H1 (cell line): ENCODE data around the gene TRIM62. TPM values are rescaled to one million over a fixed set of nuclear protein-coding genes. Genes with fewer than 3 reads are reported as not detected.
A peak's percentile ranks its signal among the peaks of the same experiment; 100 is the strongest.

Source experiments
- CTCF ChIA-PET: fragments of 300-600 bp; sonication (Branson Sonifier 250); formaldehyde crosslinking; loops from one replicate; lab custom pipeline; 2021; ENCODE audit not compliant: partially characterized antibody; lab: Charles Lee
- POLR2A ChIA-PET: fragments of 300-600 bp; sonication (Branson Sonifier 250); formaldehyde crosslinking; loops from one replicate; lab custom pipeline; 2021; ENCODE audit warnings: inconsistent platforms; ENCODE audit not compliant: partially characterized antibody; lab: Charles Lee
- DNase-seq, 2 experiments: peaks; one replicate each; pipeline versions ENCODE4 v3.0.0 to v3.0.0-alpha.2; 2010 to 2022; ENCODE audit warnings: low spot score in 2 of 2, low read depth in 1 of 2, mixed read lengths in 1 of 2
- FAIRE-seq: peaks from 2 replicates; lab custom pipeline; 2011; peaks lifted over from hg19 to GRCh38; lab: Jason Lieb, UNC
- H2AFZ ChIP-seq: 2 replicates; pipeline ENCODE4 v1.8.1; 2012; ENCODE audit warnings: low read length, inconsistent platforms
- H2AK5ac ChIP-seq: 2 replicates; pipeline ENCODE4 v1.6.1; 2013; ENCODE audit warnings: low read depth, low read length
- H2BK120ac ChIP-seq: replicated peaks from 2 replicates; pipeline ENCODE3; 2013; ENCODE audit warnings: low read depth, low read length, inconsistent platforms
- H2BK12ac ChIP-seq: 2 replicates; pipeline ENCODE4 v1.6.1; 2013; ENCODE audit warnings: low read depth, low read length
- H2BK15ac ChIP-seq: 2 replicates; pipeline ENCODE4 v1.6.1; 2013; ENCODE audit warnings: low read length
- H2BK20ac ChIP-seq: 2 replicates; pipeline ENCODE4 v1.6.1; 2013; ENCODE audit warnings: low read length
- H2BK5ac ChIP-seq: 2 replicates; pipeline ENCODE4 v1.6.1; 2013; ENCODE audit warnings: low read depth, low read length
- H3K14ac ChIP-seq: 2 replicates; pipeline ENCODE4 v1.6.1; 2013; ENCODE audit warnings: inconsistent platforms; ENCODE audit not compliant: insufficient read length
- H3K18ac ChIP-seq: 2 replicates; pipeline ENCODE4 v1.6.1; 2013; ENCODE audit warnings: low read length; ENCODE audit errors: extremely low read depth
- H3K23ac ChIP-seq: 2 replicates; pipeline ENCODE4 v1.6.1; 2013; ENCODE audit warnings: inconsistent platforms; ENCODE audit not compliant: insufficient read length
- H3K23me2 ChIP-seq: 2 replicates; pipeline ENCODE4 v1.6.1; 2013; ENCODE audit warnings: low read depth, low read length
- H3K27ac ChIP-seq: 2 replicates; pipeline ENCODE4 v1.6.1; 2011; ENCODE audit warnings: low read depth, low read length, inconsistent platforms
- H3K27me3 ChIP-seq, 4 experiments: replicated peaks in 1 of 4; 1 replicate in 1 of 4; 2 replicates in 3 of 4; pipeline versions ENCODE4 v1.6.1 to v1.8.1; 2011 to 2013; ENCODE audit warnings: low read length in 3 of 4, mild to moderate bottlenecking in 3 of 4, inconsistent platforms in 2 of 4, mixed read lengths in 2 of 4, moderate library complexity in 1 of 4; ENCODE audit not compliant: control insufficient read depth in 3 of 4, insufficient read depth in 3 of 4; ENCODE audit errors: extremely low read depth in 1 of 4
- H3K36me3 ChIP-seq, 4 experiments: 2 replicates each; pipeline versions ENCODE4 v1.6.1 to v1.8.1; 2011 to 2013; ENCODE audit warnings: mild to moderate bottlenecking in 4 of 4, low read length in 3 of 4, moderate library complexity in 2 of 4, control low read depth in 1 of 4, inconsistent platforms in 1 of 4; ENCODE audit not compliant: insufficient read depth in 4 of 4, control insufficient read depth in 2 of 4
- H3K4ac ChIP-seq: replicated peaks from 2 replicates; pipeline ENCODE3; 2013; ENCODE audit warnings: low read length, low read depth, mixed read lengths, inconsistent platforms; ENCODE audit not compliant: insufficient read length
- H3K4me1 ChIP-seq, 4 experiments: replicated peaks in 1 of 4; 1 replicate in 1 of 4; 2 replicates in 3 of 4; pipeline versions ENCODE4 v1.6.1 to v1.8.1; 2011 to 2013; ENCODE audit warnings: low read length in 3 of 4, inconsistent platforms in 2 of 4, mixed read lengths in 1 of 4; ENCODE audit not compliant: insufficient read depth in 4 of 4, control insufficient read depth in 3 of 4
- H3K4me2 ChIP-seq, 2 experiments: 2 replicates each; pipeline versions ENCODE4 v1.6.1 to v1.8.1; 2011 to 2013; ENCODE audit warnings: low read depth in 2 of 2, low read length in 2 of 2, control low read depth in 1 of 2, inconsistent platforms in 1 of 2, mild to moderate bottlenecking in 1 of 2; ENCODE audit not compliant: insufficient read depth in 1 of 2
- H3K4me3 ChIP-seq, 4 experiments: fragments of 200-600, 300-600 bp in 1 of 4; sonication (generic), shearing (Covaris generic), sonication (Bioruptor Twin) in 1 of 4; 2 replicates each; pipeline versions ENCODE4 v1.5.1 to v1.8.1; 2011 to 2016; ENCODE audit warnings: low read length in 4 of 4, low read depth in 3 of 4, control low read depth in 2 of 4, inconsistent platforms in 2 of 4, mild to moderate bottlenecking in 2 of 4, mixed read lengths in 1 of 4, moderate library complexity in 1 of 4; ENCODE audit not compliant: insufficient read depth in 2 of 4; ENCODE audit errors: extremely low read depth in 1 of 4
- H3K56ac ChIP-seq: replicated peaks from 2 replicates; pipeline ENCODE3; 2013; ENCODE audit warnings: low read depth, mild to moderate bottlenecking, mixed read lengths, low read length, inconsistent platforms; ENCODE audit not compliant: insufficient read length
- H3K79me1 ChIP-seq: 2 replicates; pipeline ENCODE4 v1.6.1; 2013; ENCODE audit warnings: low read depth, low read length, control low read depth
- H3K79me2 ChIP-seq, 2 experiments: 2 replicates each; pipeline versions ENCODE4 v1.6.1 to v1.8.1; 2012 to 2013; ENCODE audit warnings: low read length in 2 of 2, mild to moderate bottlenecking in 2 of 2, inconsistent platforms in 1 of 2; ENCODE audit not compliant: insufficient read depth in 2 of 2, control insufficient read depth in 1 of 2
- H3K9ac ChIP-seq, 4 experiments: replicated peaks in 1 of 4; 1 replicate in 1 of 4; 2 replicates in 3 of 4; pipeline versions ENCODE4 v1.6.1 to v1.8.1; 2011 to 2013; ENCODE audit warnings: low read depth in 3 of 4, low read length in 3 of 4, control low read depth in 2 of 4, mild to moderate bottlenecking in 2 of 4, moderate library complexity in 2 of 4, inconsistent platforms in 1 of 4; ENCODE audit errors: extremely low read depth in 1 of 4
- H3K9me3 ChIP-seq, 2 experiments: 2 replicates each; pipeline versions ENCODE4 v1.6.1 to v1.8.1; 2012 to 2013; ENCODE audit warnings: mild to moderate bottlenecking in 2 of 2, moderate library complexity in 2 of 2, control low read depth in 1 of 2, inconsistent platforms in 1 of 2, low read depth in 1 of 2, low read length in 1 of 2, mixed read lengths in 1 of 2; ENCODE audit not compliant: insufficient read depth in 2 of 2
- H4K20me1 ChIP-seq, 2 experiments: replicated peaks in 1 of 2; 2 replicates each; pipeline versions ENCODE3 to v1.8.1; 2011 to 2013; ENCODE audit warnings: inconsistent platforms in 2 of 2, low read length in 2 of 2, mild to moderate bottlenecking in 1 of 2; ENCODE audit not compliant: insufficient read depth in 2 of 2, control insufficient read depth in 1 of 2
- H4K5ac ChIP-seq: 2 replicates; pipeline ENCODE4 v1.6.1; 2013; ENCODE audit warnings: low read length, low read depth, mixed read lengths, inconsistent platforms; ENCODE audit not compliant: insufficient read length
- H4K8ac ChIP-seq: 2 replicates; pipeline ENCODE4 v1.8.0; 2013; ENCODE audit warnings: mild to moderate bottlenecking, moderate library complexity, low read length, inconsistent platforms; ENCODE audit not compliant: insufficient read depth; ENCODE audit errors: extremely low read depth
- H4K91ac ChIP-seq: replicated peaks from 2 replicates; pipeline ENCODE3; 2013; ENCODE audit warnings: low read length, mixed read lengths, inconsistent platforms; ENCODE audit not compliant: insufficient read length
- ASH2L ChIP-seq: fragments of 200-600, 300-600 bp; sonication (generic); IDR thresholded peaks from one replicate; pipeline ENCODE4 v1.7.1; 2017; ENCODE audit warnings: low read length
- BACH1 ChIP-seq: IDR thresholded peaks from 2 replicates; pipeline ENCODE4 v1.6.1; 2012; ENCODE audit warnings: low read length, improper control_type of control experiment
- CHD2 ChIP-seq: IDR thresholded peaks from 2 replicates; pipeline ENCODE4 v1.6.1; 2012; ENCODE audit warnings: low read length, improper control_type of control experiment
- EP300 ChIP-seq, 2 experiments: IDR thresholded peaks; 1 replicate in 1 of 2; 2 replicates in 1 of 2; pipeline ENCODE4 v1.6.1; 2011 to 2012; ENCODE audit warnings: low read depth in 2 of 2, low read length in 2 of 2, mild to moderate bottlenecking in 2 of 2, borderline replicate concordance in 1 of 2, inconsistent platforms in 1 of 2, moderate library complexity in 1 of 2
- FOSL1 ChIP-seq: IDR thresholded peaks from 2 replicates; pipeline ENCODE4 v1.6.1; 2011; ENCODE audit warnings: mild to moderate bottlenecking, low read depth, low read length, moderate library complexity; ENCODE audit not compliant: insufficient read depth
- POLR2AphosphoS5 ChIP-seq: IDR thresholded peaks from 2 replicates; pipeline ENCODE4 v1.6.1; 2011; ENCODE audit warnings: low read depth, low read length
- POU5F1 ChIP-seq: IDR thresholded peaks from 2 replicates; pipeline ENCODE4 v1.6.1; 2011; ENCODE audit warnings: low read depth, mild to moderate bottlenecking, low read length, moderate library complexity
- SIX5 ChIP-seq: IDR thresholded peaks from 2 replicates; pipeline ENCODE4 v1.6.1; 2011; ENCODE audit warnings: mild to moderate bottlenecking, low read depth, low read length
- SP2 ChIP-seq: IDR thresholded peaks from 2 replicates; pipeline ENCODE4 v1.6.1; 2012; ENCODE audit warnings: mild to moderate bottlenecking, low read length, inconsistent platforms
- SP4 ChIP-seq: IDR thresholded peaks from 2 replicates; pipeline ENCODE4 v1.6.1; 2012; ENCODE audit warnings: low read length, inconsistent platforms
- SRF ChIP-seq: IDR thresholded peaks from 2 replicates; pipeline ENCODE4 v1.6.1; 2011; ENCODE audit warnings: mild to moderate bottlenecking, low read depth, low read length, moderate library complexity
- SUZ12 ChIP-seq: fragments of 200-600 bp; sonication (generic); IDR thresholded peaks from 2 replicates; pipeline ENCODE4 v1.6.1; 2012; ENCODE audit warnings: mild to moderate bottlenecking, inconsistent platforms, low read length, moderate library complexity, mixed read lengths
- WGBS, 2 experiments: shearing (Covaris generic) in 1 of 2; methylation state at CpG; one replicate each; pipeline versions ENCODE4 v1.1.6 to v1.1.7; 2013 to 2015; ENCODE audit warnings: low lambda C conversion rate in 2 of 2, mixed read lengths in 2 of 2, inconsistent platforms in 1 of 2, low coverage in 1 of 2, missing lambda C conversion rate in 1 of 2; ENCODE audit not compliant: insufficient replicate concordance in 2 of 2, insufficient coverage in 1 of 2, insufficient read length in 1 of 2; ENCODE audit errors: extremely low coverage in 1 of 2, missing lambda C conversion rate in 1 of 2; 5-methylcytosine and 5-hydroxymethylcytosine counted together
- polyA plus RNA-seq, 7 experiments: library from polyadenylated mRNA; depleted of rRNA in 3 of 7; stranded (reverse) in 5 of 7; unstranded in 2 of 7; fragments of >200 nt in 5 of 7; fragments of 200-250 nt in 2 of 7; gene quantifications; 1 replicate in 5 of 7; 2 replicates in 1 of 7; 4 replicates in 1 of 7; pipeline versions ENCODE4 v1.2.1 to v1.2.3, GENCODE V29; 2011 to 2013; ENCODE audit warnings: missing spikeins in 2 of 7, mixed read lengths in 2 of 7
- total RNA-seq: library from RNA; stranded (reverse); fragmentation: NEBNext Ultra II Directional; extraction: Animal tissue kit (Norgen Biotek cat#: 25700); gene quantifications from 2 replicates; pipeline ENCODE4 v1.2.1, GENCODE V29; 2021

Gene TRIM62
- total and polyA plus RNA-seq, 2 of the 8 experiments (the other 6 are each of a cell fraction or from before 2014, with no cell fraction given): 6.3 to 10.8 TPM

DNA sequence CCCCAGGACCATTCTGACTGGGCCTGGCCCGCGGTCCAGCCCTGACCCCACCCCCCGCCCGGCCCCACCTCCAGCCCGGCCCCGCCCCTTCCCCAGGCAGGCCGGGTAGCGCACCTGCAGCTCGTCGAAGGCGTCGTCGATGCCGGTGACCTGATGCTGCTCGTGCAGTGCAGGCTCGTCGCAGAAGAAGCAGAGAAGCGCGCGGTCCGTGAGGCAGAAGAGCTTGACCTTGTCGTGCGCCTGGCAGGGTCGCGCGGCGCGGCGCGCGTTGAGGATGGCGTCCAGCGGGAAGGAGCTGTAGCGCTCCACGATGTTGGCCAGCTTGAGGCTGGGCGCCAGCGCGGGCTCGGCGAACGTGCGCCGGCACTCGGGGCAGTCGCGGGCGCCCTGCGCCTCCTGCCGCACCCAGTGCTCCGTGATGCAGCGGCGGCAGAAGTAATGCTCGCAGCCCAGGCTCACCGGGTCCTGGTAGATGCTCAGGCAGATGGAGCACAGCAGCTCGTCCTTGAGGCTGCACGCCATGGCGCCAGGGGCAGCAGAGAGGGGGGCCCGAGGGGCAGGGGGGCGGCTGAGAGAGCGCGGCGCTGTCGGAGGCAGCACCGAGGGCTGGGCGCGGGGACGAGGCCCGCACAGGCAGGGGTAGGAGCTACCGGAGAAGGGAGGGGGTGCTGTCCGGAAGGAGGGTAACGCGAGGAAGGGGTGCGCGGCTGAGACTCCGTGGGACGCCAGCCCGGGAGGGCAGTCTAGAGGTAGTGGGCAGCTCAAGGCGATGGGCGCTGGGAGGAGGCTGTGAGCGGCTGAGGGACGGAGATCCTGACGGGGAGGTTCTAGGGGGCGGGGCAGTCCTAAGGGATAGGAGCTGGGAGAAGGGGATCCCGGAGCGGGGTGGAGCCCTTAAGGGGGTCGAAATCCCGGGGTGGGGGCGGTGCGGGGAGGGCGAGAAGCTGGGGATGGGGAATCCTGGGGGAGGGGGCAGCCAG lies 642 bp downstream of the TRIM62 start:
- Histone ChIP-seq H3K9me3 (no peaks in the 10 kb centered on the region), H4K5ac (no peak overlapping the region), H2BK5ac (peak overlapping the region; percentile 86; the same call in 1 of the 2 replicates), H3K27me3 (no peaks in the 10 kb centered on the region; a peak in 1 of 7 replicates), H4K91ac (no peak overlapping the region), H3K4me1 (peaks cover 0 to 15% (median 11%) of the 10 kb centered on the region in 4 experiments; a peak in 6 of 7 replicates), H2AFZ (peak overlapping the region; percentile 28; the same call in 1 of the 2 replicates), H4K8ac (peak overlapping the region; percentile 45), H2BK120ac (no peak overlapping the region), H3K4ac (no peak overlapping the region), H3K4me3 (peak overlapping the region; percentile 35 to 79 (median 62)), H3K79me2 (no peaks in the 10 kb centered on the region), H3K36me3 (no peaks in the 10 kb centered on the region), H2BK20ac (no peak overlapping the region), H3K56ac (no peak overlapping the region), H3K18ac (no peak overlapping the region; the same call in 1 of the 2 replicates), H2BK15ac (peak overlapping the region; percentile 98; the same call in 1 of the 2 replicates), H3K4me2 (peak overlapping the region; percentile 85 to 97), H4K20me1 (peaks cover 0 to 14% of the 10 kb centered on the region in 2 experiments), H3K14ac (no peak overlapping the region), H2BK12ac (peak overlapping the region; percentile 94; the same call in 1 of the 2 replicates), H3K9ac (peak overlapping the region in 2 of 4 experiments; percentile 37 to 57; a peak in 3 of 7 replicates), H2AK5ac (no peak overlapping the region), H3K23ac (no peak overlapping the region), H3K23me2 (peaks cover 18% of the 10 kb centered on the region), H3K79me1 (no peaks in the 10 kb centered on the region; the same call in 1 of the 2 replicates), H3K27ac (no peak overlapping the region)
- ChIA-PET POLR2A (interaction anchor here (0.8 to 2.3 kb wide), 10 partner anchors 9 to 93 kb away, joined by 3 to 10 read pairs (median 4); no protein-coding TSS in a partner anchor), CTCF (interaction anchor here (0.7 to 2.0 kb wide), 13 partner anchors 8 to 277 kb away, joined by 3 to 8 read pairs (median 3); no protein-coding TSS in a partner anchor)
- 2% methylated on average over 51 of the region's 90 CpGs; no CpG with 5 or more reads in 1 of the 2 experiments for WGBS, 2 experiments
- peak in 1 of 2 experiments; percentile 83 for DNase-seq
- FAIRE-seq: no peak
- TF ChIP-seq FOSL1 (no peak), CHD2 (no peak), SRF (no peak), POU5F1 (no peak), EP300 (IDR thresholded peaks at IDR 0.05; ENCODE audit: borderline replicate concordance in 1 of 2, low read depth in 2 of 2, low read length in 2 of 2) (no peak), SP2 (no peak), POLR2AphosphoS5 (peak; percentile 62; the same call in 1 of the 2 replicates), SIX5 (no peak), BACH1 (no peak), ASH2L (no peak), SP4 (no peak), SUZ12 (no peak)
